AG09319 (cell line): ENCODE data around the gene UBE2E2.

ENCODE experiments used
- DNase-seq: peaks from one replicate; pipeline ENCODE4 v3.0.0-alpha.2; 2010; ENCODE audit warnings: low read depth; ENCODE audit errors: extremely low read depth
- TF ChIP-seq, protein P1 (sequence below): IDR thresholded peaks from 2 replicates; pipeline ENCODE4 v1.5.1; 2011; ENCODE audit warnings: low read depth, mild to moderate bottlenecking, inconsistent platforms, low read length, moderate library complexity

The UBE2E2 gene

GRCh38 chr3:23258110-23258509 is 55.0 kb downstream of the UBE2E2 start:
- no peak for DNase-seq
- TF ChIP-seq, protein P1, sequence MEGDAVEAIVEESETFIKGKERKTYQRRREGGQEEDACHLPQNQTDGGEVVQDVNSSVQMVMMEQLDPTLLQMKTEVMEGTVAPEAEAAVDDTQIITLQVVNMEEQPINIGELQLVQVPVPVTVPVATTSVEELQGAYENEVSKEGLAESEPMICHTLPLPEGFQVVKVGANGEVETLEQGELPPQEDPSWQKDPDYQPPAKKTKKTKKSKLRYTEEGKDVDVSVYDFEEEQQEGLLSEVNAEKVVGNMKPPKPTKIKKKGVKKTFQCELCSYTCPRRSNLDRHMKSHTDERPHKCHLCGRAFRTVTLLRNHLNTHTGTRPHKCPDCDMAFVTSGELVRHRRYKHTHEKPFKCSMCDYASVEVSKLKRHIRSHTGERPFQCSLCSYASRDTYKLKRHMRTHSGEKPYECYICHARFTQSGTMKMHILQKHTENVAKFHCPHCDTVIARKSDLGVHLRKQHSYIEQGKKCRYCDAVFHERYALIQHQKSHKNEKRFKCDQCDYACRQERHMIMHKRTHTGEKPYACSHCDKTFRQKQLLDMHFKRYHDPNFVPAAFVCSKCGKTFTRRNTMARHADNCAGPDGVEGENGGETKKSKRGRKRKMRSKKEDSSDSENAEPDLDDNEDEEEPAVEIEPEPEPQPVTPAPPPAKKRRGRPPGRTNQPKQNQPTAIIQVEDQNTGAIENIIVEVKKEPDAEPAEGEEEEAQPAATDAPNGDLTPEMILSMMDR: no peak

DNA sequence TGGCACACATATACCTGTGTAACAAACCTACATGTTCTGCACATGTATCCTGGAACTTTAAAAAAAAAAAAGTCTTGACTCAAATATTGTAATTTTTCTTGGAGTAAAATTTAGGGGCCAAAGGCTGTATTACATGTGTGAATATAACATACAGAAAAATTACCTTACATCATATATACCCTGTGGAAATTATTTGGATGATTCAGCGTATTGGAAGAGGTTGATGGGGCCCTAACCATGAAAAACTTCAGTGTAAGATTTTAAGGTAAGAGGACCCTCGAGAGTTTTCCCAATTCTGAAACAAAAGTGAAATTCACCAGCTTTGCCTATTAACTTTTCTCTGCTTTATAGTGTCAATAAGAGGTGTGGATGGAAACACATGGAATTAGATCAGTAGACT is 56.4 kb downstream of the UBE2E2 start:
- no peak for DNase-seq
- TF ChIP-seq, protein P1: no peak

- TF ChIP-seq, protein P1: no peak
- DNase-seq: no peak
These were observed 59.6 kb downstream of the UBE2E2 start for GRCh38 chr3:23262766-23263165.

DNA sequence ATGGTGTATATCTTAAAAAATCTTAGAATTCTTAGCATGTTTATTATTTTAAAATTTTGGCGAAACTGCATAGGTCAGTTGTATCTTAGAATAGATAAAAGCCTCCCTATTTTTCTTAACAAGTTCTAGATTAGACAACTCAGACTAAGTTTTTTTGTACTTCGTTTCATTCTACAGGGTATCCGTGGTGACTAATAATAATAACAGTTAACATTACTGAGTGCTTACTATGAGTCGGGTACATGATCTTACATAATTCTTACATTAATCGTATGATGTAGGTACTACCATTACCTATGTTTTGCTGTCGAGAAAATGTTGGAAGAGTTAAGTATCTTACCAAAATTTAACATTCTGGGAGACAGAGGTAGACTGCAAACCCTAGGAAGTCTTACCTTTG is 60.7 kb downstream of the UBE2E2 start:
- TF ChIP-seq, protein P1: no peak
- no peak for DNase-seq

- DNase-seq: no peak
- TF ChIP-seq, protein P1: no peak
These were observed 61.3 kb downstream of the UBE2E2 start for GRCh38 chr3:23264413-23264812.

GRCh38 chr3:23270423-23270822 is 67.3 kb downstream of the UBE2E2 start:
- DNase-seq: no peak
- TF ChIP-seq, protein P1: no peak

DNA sequence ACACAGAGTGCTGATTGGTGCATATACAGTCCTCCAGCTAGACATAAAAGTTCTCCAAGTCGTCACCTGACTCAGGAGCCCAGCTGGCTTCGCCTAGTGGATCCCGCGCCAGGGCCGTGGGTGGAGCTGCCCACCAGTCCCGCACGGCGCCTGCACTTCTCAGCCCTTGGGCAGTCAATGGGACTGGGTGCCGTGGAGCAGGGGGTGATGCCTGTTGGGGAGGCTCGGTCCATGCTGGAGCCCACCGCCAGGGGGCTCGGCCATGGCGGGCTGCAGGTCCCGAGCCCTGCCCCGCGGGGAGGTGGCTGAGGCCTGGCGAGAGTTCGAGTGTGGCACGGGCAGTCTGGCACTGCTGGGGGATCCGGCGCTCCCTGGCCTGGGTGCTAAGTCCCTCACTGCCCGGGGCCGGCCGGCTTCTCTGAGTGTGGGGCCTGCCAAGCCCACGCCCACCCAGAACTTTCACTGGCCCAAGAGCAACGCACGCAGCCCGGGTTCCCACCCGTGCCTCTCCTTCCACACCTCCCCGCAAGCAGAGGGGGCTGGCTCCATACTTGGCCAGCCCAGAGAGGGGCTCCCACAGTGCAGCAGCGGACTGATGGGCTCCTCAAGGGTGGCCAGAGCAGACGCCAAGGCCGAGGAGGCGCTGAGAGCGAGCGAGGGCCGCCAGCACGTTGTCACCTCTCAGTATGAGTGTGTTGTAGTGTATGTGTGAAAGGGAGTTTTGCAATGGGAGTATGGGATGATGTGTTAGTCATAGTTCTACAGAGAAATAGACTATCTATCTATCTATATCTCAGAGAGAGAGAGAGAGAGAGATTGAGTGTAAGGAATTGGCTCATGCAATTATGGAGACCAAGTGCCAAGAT is 69.0 kb downstream of the UBE2E2 start:
- TF ChIP-seq, protein P1: no peak
- DNase-seq: no peak
